Measurements from ENCODE around the gene FUNDC1.
A peak's percentile ranks its signal among the peaks of the same experiment; 100 is the strongest.
"Not testable (repeated sequence)": the region's sequence is repeated elsewhere in the genome, so short reads cannot be mapped to it uniquely, and the experiment has no call there.

FUNDC1 gene, protein sequence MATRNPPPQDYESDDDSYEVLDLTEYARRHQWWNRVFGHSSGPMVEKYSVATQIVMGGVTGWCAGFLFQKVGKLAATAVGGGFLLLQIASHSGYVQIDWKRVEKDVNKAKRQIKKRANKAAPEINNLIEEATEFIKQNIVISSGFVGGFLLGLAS

DNA sequence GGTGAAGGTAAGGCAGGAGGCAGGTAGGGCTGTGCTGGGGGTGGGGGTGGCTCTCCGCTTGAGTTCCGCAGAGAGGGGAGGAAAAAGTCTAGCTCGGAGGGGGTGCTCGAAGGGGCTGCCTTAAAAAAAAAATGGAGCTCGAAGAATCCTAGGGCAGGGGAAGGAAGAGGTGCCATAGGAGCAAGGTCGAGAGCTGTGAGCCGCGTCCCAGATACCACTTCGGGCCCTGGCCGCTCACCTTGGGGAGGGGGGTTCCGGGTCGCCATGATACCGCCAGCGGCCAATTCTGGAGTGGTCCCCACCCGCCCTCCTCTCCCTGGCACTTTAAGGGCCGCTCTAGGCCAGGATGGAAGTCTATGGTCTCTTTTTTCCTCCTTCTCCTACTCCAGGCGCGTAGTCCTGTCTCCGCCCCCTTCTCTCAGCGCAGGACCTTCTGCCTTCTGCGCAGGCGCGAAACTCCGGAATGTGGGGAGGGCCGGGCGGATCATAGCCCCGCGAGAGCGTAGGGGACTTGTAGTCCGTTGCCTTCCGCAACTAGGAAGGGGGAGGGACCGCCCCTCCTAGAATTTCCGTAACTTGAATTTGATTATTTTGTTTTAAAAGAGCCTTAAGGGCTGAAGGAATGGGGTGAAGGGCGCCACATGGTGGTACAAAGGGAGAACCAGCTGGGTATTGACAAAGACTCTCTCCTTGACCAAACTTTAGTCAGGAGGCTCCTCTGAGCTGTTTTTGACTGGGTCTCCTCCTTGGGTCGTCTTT, at the start of gene FUNDC1:
TSS of gene FUNDC1 (minus strand) at position 293 of the 759 bp plus-strand sequence. CDS start at position 266, 27 bp downstream.
- DNase-seq, result peak; percentile 83 to 92

- peak in 1 of 2 donors; percentile 6 for DNase-seq
Observed at GRCh38 chrX:44585866-44586265, 43.2 kb upstream of the FUNDC1 start.

DNA sequence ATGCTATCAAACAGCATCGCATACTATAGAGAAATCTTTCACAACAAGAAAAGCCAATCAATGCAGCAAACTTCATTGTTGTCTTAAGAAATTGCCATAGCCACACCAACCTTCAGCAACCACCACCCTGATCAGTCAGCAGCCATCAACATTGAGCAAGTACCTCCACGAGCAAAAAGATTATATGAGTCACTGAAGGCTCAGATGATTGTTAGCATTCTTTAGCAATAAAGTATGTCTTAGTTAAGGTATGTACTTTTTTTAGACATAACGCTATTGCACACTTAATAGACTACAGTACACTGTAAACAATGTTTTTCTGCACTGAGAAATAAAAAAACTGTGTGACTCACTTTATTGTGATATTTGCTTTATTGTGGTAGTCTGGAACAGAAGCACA, 37.8 kb upstream of the FUNDC1 start:
- DNase-seq, result peak in 1 of 2 donors; percentile 10

GRCh38 chrX:44572340-44572938, 29.8 kb upstream of the FUNDC1 start:
- no peak for DNase-seq

DNA sequence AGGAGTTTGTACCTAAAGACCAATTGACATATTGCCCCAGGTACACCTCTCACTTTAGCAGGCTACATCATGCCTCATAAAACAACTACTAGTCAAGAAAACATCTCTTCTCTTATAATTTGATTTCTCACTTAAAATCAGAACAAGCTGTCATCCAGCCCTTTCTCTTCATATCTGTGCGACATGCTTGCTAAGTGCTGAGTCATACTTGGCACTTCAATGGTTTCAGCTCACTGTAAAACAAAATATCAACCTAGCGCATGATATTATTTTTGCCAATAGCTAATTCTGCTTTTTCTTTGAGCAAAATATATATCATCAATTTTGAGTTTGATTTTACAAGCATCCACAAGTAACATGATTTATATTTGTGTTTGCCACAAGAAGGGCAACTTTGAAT, 27.9 kb upstream of the FUNDC1 start:
- no peak for DNase-seq

DNA sequence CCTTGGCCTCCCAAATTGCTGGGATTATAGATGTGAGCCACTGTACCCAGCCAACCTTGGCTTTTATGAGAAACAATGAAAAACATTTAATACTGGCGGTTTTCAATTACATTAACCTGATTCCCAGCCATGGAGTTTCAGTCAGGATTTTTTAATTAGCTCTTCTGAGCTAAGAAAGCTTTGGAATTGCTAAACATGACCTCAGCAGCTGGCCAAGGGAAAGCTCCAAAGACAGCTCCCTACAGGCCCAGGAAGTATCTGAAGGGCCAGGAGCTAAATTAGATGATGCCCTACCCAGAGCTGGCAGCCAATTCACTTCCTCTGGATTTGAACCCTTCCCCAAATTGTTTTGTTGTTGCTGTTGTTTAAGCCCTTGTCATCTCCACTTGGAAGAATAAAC, 26.5 kb upstream of the FUNDC1 start:
- no peak for DNase-seq

GRCh38 chrX:44568196-44568595, 25.5 kb upstream of the FUNDC1 start:
- DNase-seq, result no peak

DNA sequence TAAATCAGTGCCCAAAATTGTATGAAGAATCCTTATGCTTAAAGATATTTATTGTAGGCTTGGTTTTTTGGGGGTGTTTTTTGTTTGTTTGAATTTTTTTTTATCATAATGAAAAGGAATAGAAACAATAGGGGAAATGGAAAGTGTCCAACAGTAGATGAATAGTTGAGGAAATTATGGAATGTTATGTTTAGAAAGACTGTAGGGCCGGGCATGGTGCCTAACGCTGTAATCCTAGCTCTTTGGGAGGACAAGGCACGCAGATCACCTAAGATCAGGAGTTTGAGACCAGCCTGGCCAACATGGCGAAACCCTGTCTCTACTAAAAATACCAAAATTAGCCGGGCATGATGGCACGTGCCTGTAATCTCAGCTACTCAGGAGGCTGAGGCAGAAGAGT, 19.2 kb upstream of the FUNDC1 start:
- not testable (repeated sequence) for DNase-seq

DNA sequence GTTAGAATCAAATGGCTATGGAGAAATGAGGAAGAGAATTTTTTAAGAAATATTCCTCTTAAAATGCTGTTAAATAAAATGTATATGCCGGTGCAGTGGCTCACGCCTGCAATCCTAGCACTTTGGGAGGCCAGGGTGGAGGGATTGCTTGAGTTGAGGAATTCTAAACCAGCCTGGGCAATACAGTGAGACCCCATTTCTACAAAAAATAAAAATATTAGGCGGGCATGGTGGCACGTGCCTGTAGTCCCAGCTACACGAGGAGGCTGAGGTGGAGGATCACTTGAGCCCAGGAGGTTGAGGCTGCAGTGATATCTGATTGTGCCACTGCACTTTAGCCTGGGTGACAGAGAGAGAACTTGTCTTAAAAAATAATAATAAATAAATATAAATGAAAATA, 7.9 kb upstream of the FUNDC1 start:
- no peak for DNase-seq

DNA sequence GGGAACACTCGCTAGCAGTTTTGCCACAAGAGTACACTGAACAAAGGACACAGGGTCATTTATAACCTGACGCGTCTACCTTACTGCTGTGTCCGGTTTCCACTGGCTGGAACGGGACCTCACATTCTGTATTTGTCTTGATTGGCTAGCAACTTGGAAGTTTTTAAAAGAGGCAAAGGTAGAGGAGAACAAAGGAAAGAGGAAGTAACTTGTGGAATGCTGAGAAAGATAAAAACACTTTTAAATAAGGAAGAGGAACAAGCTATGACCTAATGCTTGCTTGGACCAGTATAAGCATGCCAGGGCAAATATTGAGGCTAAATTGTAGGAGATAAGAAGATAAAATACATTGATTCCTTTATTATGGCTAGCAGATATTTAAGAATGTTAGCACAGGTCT, 2.8 kb upstream of the FUNDC1 start:
- DNase-seq, result not testable (repeated sequence)

DNA sequence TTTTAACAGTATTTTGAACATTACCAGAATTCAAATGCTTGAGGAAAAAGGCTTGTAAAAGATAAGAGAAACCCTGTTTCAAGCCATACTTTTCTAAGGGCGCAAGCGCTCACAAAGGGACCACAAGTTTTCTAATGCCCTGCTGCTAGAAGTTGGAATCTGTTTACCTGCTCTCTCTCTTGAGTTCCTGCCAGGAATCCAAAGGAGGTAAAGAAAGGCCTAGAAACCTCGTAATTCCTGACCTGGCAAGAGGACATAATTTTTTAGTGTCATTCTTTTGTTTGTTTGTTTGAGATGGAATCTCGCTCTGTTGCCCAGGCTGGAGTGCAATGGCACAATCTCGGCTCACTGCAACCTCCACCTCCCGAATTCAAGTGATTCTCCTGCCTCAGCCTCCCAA, 1.4 kb upstream of the FUNDC1 start:
- no peak for DNase-seq

DNA sequence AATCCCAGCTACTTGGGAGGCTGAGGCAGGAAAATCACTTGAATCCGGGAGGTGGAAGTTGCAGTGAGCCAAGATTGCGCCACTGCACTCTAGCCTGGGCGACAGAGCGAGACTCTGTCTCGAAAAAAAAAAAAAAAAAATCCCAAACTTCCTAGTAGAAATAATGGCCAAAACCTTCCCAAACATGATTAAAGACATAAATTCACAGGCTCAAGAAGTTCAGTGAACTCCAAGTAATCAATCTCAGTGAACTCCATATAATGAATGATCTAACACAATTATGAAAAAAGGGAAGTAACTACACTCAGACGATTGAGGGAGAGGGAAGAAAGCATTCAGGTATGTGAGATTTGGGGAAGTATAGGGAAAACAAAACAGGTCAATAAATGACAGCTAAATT, 6.5 kb downstream of the FUNDC1 start:
- no peak for DNase-seq

- DNase-seq, result no peak
Observed at GRCh38 chrX:44529310-44529709, 13.3 kb downstream of the FUNDC1 start.

DNA sequence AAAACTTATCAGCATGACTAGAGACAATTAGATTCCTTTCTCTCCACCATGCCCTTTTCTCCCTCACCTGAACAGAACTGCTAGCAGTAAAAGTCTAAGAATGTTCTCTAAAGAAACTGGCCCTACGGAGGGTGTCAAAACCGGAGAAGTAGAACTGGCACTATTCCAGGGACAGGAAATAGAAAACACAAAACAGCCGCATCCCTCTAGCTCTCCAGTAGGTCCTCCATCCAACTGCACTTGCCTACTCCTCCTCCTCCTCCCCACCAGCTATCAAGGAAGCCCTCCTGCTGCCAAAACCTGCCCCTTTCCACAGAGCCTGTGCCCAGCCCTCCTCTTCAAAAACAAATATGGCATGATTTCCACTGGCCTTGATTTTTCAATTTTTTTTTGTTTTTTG, 28.4 kb downstream of the FUNDC1 start:
- no peak for DNase-seq

DNA sequence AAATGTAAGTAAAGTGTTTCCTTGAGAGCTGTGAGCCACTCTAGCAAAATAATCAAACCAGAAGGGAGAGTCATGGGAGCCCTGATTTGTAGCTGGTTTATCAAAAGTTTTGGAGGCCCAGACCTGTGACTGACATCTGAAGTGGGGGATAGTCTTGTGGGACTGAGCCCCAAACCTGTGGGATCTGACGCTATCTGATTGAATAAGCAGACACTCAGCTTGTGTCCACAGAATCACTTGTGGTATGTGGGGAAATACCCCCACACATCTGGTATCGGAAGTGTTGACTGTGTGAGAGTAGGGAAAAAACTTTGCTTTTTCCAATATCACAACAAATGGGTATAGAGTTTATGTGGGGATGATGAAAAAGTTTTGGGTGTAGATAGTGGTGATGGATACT, 35.4 kb downstream of the FUNDC1 start:
- no peak for DNase-seq

DNA sequence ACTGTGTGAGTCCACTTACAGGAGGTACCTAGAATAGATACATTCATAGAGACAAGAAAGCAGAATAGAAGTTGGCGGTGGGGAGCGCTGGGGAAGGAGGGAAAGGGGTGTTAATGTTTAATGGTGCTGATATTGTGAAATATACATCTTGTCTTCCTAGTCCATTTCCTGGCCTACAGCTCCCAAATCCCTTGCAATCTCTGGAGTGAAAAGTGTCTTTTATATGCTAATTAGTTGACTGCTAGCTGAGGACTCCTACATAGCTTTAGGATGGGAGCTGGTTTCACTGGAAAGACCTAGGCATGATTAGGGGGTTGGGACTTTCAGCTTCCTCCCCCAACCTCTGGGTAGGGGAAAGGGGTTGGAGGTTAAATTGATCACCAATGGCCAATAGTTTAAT, 36.0 kb downstream of the FUNDC1 start:
- no peak for DNase-seq

- no peak for DNase-seq
Observed at GRCh38 chrX:44503560-44503959, 39.1 kb downstream of the FUNDC1 start.

- no peak for DNase-seq
Observed at GRCh38 chrX:44495091-44495490, 47.6 kb downstream of the FUNDC1 start.

GRCh38 chrX:44494357-44494756, 48.3 kb downstream of the FUNDC1 start:
- no peak for DNase-seq

GRCh38 chrX:44489515-44489914, 53.1 kb downstream of the FUNDC1 start:
- no peak for DNase-seq

DNA sequence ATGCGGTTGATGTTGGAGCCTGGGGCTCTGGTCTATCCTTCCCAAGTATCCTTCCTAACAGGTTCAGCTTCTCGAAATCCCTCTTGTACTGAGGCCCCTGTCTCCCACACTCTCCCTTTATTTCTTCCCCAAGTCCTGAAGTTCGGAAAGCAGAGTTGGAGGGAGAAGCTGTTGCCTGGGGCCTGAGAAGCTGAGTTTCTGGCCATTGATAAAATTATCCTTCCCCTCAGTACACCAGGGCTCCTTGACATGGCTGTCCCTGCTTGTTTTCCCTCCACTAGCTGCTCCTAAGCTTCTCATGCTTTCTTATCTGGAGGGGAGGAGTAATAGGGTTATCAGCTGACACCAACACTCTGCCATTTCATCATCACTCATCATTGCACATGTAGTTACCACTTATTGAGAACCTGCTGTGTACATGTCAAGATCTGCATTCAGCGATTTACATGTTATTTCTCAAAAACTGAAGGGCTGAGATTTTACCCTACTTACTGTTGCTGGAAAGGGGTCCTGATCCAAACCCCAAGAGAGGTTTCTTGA, 58.0 kb downstream of the FUNDC1 start:
- DNase-seq, result no peak

DNA sequence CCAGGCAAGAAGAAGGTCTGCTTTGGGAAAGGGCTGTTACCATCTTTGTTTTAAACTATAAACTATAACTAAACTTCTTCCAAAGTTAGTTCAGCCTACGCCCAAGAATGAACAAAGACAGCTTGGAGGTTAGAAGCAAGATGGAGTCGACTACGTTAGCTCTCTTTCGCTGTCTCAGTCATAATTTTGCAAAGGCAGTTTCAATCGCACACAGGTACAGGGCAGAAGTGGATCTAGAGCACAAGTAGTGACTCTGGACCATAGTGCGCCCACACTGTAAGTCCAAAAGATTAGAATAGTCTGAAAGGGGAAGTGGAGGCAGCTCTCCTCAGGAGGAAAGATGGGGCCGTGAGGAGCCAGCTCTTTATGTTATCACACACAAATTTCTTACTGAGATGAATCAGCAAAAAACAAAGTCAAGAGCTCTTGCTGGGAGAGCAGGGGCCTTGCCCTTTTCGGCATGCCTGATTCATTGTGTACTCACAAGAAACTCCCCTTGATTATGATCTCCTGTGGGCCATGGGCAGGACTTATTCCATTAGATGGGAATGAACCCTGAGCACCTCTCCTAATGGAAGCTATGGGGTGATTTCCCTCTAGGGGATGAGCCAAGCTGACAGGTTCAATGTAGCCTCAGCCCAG, 58.6 kb downstream of the FUNDC1 start:
- no peak for DNase-seq

DNA sequence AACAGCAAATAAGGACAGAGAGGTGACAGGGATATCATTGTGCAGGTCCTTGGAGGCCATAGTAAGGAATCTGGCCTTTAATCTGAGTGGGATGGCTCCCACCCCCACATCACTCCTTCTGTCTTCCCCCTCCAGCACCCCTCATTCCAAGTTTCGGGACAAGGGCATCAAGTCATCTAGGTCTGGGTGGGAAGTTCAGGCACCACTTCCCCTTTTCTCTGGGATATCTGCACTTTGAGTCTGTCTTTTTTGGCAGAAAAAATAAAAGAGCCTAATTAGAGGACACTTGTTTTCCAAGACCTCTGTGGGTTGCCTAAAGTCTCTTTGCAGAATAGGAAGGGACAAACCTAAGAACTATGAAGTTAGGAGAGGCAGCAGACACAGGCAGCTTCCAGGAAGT, 60.1 kb downstream of the FUNDC1 start:
- no peak for DNase-seq

- no peak for DNase-seq
Observed at GRCh38 chrX:44480591-44480990, 62.1 kb downstream of the FUNDC1 start.

Measured in inflammatory macrophage treated with lipopolysaccharide for 1 hour (primary cell).